Amniotic stem cell (primary cell): ENCODE measurements around the gene TRIO.
"Not testable (repeated sequence)": the region's sequence is repeated elsewhere in the genome, so short reads cannot be mapped to it uniquely, and the experiment has no call there.

Experiments
- DNase-seq: peaks from one replicate; lab custom pipeline; 2025; lab: John Stamatoyannopoulos, UW

The TRIO gene

DNA sequence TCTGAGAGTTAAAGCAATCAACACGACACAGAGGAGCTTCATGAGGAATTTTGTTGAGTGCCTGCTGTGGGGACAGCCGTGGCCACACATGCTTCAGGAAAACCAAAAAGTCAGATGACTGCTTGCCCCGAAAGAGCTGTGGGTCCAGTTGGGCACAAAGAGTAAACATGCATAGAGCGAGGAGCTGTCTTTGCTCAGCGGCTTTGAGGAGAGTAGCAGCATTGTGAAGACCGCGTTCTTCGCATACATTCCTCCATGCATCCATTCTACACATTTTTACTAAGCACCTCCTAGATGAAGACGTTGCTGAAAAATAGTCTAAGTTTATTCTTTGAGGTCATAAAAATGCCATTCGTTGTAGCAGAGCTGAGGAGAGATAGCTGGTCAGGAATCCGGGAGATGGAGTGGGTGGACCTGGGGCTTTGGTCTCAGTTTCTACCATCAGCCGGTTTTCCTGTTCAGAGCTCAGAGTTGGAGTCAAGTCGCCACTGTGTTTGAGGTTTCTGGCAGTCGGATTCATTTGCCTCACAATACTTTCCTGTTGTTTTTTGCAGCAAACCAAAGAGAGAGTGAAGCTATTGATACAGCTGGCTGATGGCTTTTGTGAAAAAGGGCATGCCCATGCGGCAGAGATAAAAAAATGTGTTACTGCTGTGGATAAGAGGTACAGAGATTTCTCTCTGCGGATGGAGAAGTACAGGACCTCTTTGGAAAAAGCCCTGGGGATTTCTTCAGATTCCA, 243.9 kb downstream of the TRIO start:
- no peak for DNase-seq

DNA sequence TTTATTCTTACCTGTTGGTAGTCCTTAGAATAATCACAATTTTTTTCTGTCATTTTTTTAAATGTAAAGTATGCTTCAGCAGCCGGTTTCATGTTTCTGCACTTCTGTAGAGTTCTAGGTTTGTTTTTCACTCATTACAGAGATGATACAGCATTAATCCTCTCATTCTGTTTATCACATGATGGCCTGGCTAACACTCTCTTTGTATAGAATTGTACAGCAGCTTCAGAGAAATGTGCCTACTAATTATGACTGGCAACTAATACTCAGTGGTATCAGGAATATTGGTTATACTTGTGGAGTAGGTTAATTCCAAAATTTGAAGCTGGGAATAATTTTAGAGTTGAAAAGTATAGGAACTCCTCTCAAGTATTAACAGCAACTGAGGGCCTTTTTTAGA, 245.6 kb downstream of the TRIO start:
- no peak for DNase-seq

DNA sequence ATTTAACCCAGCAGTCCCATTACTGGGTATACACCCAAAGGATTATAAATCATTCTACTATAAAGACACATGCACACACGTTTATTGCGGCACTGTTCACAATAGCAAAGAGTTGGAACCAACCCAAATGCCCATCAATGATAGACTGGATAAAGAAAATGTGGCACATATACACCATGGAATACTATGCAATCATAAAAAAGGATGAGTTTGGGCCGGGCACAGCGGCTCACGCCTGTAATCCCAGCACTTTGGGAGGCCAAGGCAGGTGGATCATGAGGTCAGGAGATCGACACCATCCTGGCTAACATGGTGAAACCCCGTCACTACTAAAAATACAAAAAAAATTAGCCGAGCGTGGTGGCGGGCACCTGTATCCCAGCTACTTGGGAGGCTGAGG, 249.4 kb downstream of the TRIO start:
- not testable (repeated sequence) for DNase-seq

DNA sequence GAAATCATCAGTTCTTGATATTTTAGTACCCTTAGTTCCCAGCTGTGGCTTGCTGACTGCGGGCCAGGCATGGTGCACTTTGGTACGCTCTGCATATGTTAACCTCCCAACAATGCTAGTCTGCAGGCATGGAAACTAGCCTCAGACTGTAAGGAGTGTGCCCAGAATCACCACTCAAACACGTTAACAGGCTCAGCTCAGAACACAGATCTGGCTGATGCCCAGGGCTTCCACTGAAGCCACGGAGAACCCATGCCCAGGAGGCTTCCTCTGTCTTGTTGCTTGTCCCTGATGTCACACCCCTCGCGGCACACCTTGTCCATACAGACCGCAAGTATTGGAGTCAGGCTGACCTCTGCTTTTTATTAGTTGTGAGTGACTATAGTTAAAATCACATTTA, 251.2 kb downstream of the TRIO start:
- no peak for DNase-seq

DNA sequence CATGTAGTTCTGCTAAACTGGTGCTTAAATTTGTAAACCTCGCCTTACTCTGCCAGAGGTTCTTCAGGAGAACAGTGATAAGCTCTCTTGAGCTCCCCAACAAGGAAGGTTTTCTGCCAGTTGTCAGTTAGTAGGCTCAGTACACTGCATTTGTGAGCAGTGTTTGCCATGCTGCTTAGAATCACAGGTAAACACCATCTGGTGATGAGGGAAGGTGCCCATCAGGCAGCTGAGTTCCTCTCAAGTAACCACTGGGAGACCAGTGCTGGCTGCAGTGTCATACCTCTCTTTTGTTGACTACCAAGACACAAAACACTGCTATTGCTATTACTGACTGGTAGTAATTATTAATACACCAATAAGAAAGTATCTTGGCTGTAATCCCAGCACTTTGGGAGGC, 252.3 kb downstream of the TRIO start:
- DNase-seq = no peak

DNA sequence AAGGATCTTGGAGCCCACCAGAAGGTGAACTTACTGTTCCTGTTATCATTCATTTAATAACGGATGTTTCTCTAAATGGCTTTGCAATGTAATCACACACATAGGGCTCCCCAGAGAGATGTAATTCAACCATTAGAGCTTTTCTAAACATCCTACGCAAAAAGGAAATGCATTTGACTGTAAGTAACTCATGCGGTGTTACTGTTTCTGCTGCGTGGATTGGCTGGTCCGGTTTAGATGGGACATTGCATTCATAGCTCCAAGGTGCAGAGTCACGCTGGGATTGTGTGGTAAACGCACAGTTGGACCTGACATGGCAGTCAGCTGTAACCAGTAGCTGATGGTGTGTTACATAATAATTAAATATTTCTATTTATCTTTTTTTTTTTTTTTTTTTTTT, 252.9 kb downstream of the TRIO start:
- no peak for DNase-seq

DNA sequence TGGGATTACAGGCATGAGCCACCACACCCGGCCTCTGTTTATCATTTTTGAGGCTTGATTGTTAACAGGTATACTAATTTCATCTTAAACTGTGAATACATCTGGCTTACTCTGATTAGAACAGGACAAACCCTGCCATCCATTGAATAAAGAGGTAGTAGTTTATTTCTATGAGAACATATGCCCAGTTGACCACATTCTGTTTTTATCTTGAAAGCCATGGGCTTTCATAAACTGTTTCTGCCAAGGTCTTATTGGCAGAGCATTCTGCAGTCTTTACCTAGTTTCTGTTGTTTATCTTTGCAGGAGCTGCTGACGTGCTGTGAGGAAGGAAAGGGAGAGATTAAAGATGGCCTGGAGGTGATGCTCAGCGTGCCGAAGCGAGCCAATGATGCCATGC, 253.6 kb downstream of the TRIO start:
- no peak for DNase-seq

DNA sequence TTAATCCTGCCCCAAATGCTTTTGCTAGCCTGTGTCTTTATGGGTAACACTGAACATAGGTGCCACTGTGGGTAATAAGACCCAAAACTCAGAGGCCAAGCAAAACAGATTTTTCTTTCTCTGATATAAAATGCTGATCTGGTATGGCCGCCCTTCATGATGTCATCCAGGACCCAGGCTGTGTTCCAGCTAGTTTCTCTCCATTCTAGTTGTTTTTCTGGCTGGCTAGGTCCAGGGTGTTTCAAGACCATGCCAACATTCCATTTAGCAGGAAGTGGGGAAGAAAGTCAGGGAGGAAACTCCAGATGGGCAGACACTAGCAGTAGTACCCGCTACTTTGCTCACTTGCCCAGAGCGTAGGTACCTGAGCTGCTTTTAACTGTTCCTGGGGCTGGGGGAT, 254.6 kb downstream of the TRIO start:
- no peak for DNase-seq

DNA sequence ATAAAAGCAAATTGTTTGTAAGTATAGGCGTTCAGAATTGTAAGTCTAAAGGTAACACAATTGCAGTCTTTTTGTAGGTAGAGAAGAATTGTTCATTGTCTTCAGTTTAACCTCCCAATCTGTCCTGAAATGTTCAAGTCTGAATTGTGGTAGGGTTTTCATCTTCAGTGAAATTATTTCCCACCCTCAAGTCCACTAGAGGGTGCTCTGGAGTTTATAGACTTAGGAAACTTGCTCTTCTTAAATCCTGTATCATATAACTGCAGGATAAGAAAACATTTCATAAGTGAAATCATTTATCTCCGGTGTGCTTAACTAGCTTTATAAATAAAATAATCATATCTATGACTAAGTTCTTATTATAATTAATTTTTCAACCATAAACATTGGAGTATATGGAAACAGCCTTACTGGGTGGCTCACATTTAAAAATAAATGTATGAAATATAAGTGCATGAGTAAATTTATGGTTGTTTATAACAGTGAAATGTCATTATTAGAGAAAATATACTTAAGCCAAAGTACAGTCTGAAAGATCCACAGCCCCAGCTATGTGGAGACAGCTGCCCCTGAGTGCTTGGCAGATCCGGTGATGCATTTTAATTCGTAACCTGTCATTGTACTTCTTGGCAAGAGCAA, 256.0 kb downstream of the TRIO start:
- peak; percentile 31 for DNase-seq

DNA sequence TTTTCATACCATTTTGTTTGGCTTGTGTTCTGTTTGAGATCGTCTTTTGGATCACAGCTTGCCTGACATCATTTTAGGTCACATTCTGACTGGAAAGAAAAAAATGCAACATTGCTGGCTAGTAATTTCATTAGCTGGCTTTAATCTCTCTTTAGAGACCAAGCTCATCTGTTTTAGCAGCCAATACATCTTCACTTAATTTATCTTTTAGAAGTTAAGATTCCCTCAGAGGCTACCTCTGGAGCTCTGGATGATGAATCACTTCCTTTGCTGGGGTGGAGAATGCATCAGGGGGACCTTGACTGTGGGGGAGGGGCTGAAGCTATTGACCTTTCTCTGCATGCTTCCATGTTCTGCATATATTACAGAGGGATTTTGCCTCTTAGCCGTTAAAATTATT, 256.9 kb downstream of the TRIO start:
- no peak for DNase-seq

DNA sequence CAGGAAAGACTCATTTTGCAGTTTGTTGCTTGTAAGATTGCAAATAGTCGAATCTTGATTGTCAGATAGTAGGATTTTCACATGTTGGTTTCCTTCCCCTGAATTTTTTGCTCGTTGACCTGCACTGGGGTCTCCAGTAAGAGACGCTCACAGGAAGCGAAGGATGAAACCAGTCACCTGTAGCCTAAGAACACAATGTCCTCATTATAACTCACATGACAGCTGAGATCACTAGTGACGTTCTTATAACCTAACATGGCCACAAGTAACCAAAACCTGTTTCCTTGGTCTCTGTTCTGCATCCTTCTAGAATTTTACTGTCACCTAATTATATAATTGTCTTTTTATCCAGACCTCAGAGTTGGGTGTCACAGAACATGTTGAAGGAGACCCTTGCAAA, 257.5 kb downstream of the TRIO start:
- DNase-seq = no peak

DNA sequence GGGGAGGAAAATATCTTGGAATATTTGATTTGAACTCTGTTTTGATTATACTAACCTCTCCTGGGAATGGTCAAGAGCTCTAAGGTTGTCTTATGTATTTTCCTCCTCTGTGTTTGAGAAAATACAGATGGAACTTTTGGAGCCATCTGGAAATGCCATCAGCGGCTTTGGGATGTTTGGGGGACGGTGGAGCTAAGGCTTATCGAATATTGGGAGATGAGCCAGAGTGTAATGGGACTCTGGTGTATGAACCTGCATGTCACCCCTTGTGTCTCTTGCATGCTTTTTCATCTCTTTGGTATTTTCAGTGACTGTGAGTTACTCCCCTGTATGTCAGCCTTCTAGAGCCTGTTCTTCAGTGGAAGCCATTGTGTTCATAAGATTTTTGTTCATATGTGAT, 258.5 kb downstream of the TRIO start:
- DNase-seq = no peak

DNA sequence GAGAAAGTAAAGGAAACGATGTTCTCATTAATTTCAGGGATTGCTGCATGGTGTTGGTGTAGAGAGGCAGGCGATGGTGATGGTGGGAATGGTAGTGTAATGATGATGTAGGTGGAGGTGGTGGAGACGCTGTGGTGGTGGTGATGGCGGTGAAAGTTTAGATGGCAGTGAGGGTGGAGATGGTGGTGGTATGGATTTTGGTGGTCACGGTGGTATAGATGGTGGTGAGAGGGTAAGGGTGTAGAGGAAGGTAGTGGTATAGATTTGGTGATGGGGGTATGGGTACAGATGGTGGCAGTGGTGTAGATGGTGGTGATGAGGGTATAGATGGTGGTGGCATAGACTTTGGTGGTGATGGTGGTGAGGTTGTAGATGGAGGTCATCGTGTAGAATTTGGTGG, 259.3 kb downstream of the TRIO start:
- no peak for DNase-seq

DNA sequence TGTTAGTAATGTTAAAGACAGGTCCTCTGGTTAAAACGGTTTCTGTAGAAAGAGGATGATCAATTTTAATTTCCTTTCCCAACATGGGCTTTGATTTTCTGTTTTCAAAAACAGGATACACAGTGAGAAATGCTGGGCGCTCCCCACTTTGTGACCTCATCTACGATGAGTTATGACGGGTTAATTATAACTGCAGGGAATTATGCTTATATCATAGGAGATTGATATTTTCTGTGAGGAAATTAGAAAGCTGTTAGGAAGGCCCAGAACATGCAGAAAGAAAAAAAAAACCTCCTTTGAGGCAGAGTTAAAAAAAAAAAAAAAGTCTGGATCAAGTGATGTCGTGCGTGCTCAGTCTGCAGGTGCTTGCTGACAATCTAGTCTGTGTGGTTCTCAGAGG, 261.6 kb downstream of the TRIO start:
- DNase-seq = no peak

DNA sequence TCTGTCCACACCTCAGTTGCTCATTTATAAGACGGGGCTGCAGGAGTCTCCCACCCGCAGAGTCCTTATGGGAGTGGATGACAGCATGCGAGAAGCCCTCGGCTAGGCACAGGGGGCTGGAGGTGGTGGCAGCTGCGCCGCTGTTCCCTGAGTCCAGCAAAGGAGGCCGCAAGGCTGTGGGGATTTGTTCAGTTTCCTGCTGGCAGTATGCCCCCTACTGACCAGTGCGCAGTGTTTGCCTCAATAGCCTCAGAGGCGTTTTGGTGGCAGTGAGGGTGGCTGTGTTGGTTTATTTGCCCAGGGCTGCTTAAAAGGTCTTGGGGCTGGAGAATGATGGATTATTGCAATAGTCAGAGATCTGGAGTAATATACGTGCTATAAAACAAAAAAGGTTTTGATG, 262.1 kb downstream of the TRIO start:
- no peak for DNase-seq

DNA sequence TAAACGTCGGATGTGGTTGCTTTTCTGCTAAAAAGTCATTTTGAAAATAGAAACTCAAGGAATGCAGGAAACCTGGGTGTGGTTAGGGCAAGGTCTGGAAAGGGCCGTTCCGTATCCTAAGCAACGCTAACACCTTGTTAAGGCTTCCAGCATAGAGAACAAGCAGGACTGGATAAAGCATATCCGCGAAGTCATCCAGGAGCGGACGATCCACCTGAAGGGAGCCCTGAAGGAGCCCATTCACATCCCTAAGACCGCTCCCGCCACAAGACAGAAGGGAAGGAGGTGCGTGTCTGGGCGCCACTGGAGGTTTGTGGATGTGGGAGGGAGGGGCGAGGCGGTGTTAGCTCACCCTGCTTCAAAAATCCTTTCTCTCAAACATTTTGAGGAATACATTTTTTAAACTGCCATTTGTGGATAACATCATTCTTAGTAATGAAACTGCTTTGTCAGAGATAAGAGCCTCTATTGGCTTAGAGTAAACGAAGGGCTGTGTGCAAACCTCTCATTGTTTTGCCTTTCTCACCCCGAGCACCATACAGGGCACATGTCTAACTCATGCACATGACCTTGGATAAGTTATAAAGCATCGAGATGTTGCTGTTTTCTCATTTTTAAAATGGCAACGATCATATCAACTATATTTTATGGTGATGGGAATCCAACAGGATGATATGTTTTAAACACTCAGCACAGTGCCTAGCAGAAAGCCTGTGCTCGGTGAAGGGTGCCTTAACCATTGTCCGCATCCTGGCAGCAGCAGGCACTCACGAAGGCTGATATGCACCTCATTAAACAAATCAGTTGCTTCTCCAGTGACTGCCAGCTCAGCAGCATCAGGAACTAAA, 262.8 kb downstream of the TRIO start:
- DNase-seq = no peak

DNA sequence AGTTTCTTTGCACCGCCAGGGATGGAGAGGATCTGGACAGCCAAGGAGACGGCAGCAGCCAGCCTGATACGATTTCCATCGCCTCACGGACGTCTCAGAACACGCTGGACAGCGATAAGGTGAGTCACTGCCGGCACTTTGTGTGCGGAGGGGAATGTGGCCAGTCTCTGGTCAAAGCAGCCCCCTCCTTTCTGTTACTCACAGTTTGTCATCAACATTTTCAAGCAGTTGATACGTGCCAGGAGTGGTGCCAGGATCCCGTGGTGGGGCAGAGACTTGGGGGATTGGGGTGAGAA, 263.4 kb downstream of the TRIO start:
- DNase-seq = peak; percentile 56

DNA sequence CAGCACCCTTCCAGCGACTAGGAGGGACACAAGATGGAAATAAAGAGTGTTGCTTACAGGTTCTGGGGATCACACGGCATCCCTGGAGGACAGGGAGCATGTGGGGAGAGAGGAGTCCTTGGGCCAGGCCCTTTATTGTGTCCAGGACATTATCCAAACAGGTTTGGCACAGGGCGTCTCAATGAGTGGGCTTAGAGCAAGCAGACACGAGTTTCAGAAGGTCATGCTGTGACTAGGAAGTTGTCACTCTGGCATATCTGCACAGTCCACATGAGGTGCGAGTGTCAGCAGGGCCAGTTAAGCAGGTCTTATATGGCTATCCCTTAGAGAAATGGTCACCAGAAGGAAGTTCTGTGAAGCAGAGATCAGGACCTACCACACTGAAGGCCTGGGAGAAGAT, 263.9 kb downstream of the TRIO start:
- no peak for DNase-seq

DNA sequence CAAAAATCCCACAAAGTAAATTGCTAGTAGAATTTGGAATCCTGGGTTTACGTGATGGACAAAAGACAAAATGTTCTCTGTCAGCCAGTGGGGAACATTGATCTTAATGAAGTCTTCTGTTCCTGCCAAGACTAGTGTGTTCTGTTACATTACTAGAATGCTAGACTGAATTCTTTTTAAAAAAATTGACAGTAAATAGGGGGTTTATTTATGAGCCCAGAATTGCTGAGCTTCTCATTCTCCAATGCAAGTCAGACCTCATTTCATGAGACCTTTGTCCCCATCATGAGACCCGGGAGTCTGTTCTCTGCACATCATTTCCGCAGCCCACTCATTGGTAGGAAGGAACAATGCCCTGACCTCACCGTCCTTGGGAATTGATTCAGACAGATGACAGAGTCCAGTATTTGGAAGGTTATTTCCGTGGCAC, 264.6 kb downstream of the TRIO start:
- DNase-seq = no peak

DNA sequence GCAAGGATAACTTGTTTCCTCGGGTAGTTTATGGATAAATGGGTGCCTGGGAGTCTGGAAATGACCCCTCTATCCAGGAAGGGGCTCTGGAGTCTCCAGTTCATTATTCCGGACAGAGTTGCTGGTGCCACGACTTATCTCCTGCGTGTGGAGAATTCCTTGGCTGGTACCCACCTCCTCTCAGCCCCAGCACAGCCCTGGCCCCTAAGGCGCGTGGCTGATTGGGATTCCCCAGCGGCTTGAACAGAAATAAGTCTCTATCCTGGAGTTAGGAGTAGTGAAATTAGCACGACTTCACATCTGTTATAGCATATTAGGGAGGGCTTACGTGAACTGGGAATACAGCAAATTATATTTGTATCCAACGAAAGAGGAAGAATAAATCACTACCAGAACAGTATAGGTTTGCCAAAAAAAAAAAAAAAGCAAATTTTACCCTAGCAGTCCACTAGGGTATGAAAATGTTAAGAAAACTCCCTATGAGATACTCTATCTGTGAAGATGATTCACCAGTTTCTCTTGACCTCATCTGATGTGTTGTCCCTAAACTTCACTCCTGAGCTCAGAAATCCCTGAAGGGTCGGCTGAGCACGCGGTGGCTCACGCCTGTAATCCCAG, 265.9 kb downstream of the TRIO start:
- DNase-seq = no peak

DNA sequence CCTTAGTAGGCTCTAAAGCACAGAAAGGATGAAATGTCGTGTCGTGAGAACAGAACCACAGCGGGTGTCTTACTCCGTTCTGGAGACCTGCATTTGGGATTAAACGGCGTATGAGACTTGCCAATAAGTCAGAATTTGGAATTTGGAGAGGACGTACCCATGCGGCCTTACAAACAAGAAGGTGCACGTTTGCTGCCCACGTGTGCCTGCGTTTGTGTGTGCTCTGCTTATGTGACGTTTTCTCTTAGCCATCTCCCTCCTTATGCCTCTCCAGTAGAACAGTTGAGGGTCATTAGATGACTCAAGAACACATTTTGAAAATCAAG, 266.9 kb downstream of the TRIO start:
- DNase-seq = no peak

DNA sequence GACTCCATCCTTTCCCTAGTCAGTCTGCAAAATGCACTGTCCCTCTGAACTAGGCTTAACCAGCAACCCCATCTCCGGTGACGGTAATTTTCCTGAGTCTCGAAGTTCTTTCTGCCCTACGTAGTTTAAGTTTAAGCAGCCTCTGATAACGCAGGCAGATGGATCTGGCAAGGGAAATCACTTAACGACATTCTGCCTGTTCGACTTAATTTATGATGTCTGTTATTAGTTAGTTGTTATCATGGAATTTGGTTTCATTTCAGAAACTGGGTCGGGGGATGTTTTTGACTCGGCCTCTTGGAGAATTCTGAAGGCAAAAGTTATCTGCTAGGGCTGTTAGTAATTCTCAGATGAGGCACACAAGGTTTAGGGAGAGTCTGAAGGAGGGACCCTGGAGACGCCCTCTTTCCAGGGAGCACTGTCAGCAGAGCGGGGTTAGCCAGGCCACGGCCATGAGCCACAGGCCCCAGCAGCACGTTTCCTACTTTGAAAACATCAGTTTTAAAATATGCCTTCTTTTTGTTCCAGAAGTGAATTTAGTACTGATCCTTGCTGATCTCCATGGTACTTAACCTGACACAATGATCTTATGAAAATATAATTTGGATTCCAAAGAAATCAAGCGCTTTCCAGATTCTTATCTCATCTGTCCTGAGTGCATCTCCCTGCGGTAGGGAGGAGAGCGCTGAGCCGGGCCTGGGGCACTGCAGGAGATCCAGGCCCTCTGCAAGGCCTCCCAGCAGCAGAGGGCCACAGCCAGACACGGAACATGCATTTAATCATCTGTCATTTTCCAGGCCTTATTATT, 267.5 kb downstream of the TRIO start:
- DNase-seq = no peak
